Neural cell (in vitro differentiated cells): ENCODE data around the gene NMNAT3. TPM values are rescaled to one million over a fixed set of nuclear protein-coding genes. Genes with fewer than 3 reads are reported as not detected.

Experiments used
- H2AFZ ChIP-seq: fragments of 200-600, 300-800 bp; sonication (generic), shearing (Covaris generic); 2 replicates; pipeline ENCODE4 v1.6.0; 2014; ENCODE audit warnings: low read depth, mild to moderate bottlenecking, antibody characterized with exemption, low read length, moderate library complexity
- H3F3A ChIP-seq: fragments of 200-600 bp; shearing (Covaris generic); 2 replicates; pipeline ENCODE4 v1.6.1; 2016; ENCODE audit warnings: mild to moderate bottlenecking, moderate library complexity, mixed read lengths, antibody characterized with exemption, low read length; ENCODE audit not compliant: insufficient read depth, poor library complexity, severe bottlenecking
- H3K27ac ChIP-seq: fragments of 200-600, 300-800 bp; sonication (generic), shearing (Covaris generic); 2 replicates; pipeline ENCODE4 v1.5.1; 2014; ENCODE audit warnings: mild to moderate bottlenecking, low read length, moderate library complexity
- H3K27me3 ChIP-seq: fragments of 300-800, 200-600 bp; sonication (generic), shearing (Covaris generic); 2 replicates; pipeline ENCODE4 v1.6.0; 2014; ENCODE audit warnings: mild to moderate bottlenecking, low read depth, low read length, moderate library complexity; ENCODE audit not compliant: insufficient read depth
- H3K36me3 ChIP-seq: fragments of 300-800, 200-600 bp; sonication (generic), shearing (Covaris generic); 2 replicates; pipeline ENCODE4 v1.5.1; 2014; ENCODE audit warnings: mild to moderate bottlenecking, antibody characterized with exemption, low read length, moderate library complexity; ENCODE audit not compliant: insufficient read depth
- H3K4me2 ChIP-seq: fragments of 300-800, 200-600 bp; sonication (generic), shearing (Covaris generic); 2 replicates; pipeline ENCODE4 v1.6.0; 2014; ENCODE audit warnings: mild to moderate bottlenecking, low read length
- H3K4me3 ChIP-seq: fragments of 300-800, 200-600 bp; sonication (generic), shearing (Covaris generic); 2 replicates; pipeline ENCODE4 v1.5.1; 2014; ENCODE audit warnings: mild to moderate bottlenecking, low read length, moderate library complexity
- H3K79me2 ChIP-seq: fragments of 200-600 bp; shearing (Covaris generic); replicated peaks from 2 replicates; pipeline ENCODE4 v1.6.0; 2014; ENCODE audit warnings: mild to moderate bottlenecking, low read length, moderate library complexity; ENCODE audit not compliant: insufficient read depth
- H3K9ac ChIP-seq: fragments of 300-800, 200-600 bp; sonication (generic), shearing (Covaris generic); 2 replicates; pipeline ENCODE4 v1.6.1; 2016; ENCODE audit warnings: mild to moderate bottlenecking, low read length, mixed read lengths
- H3K9me2 ChIP-seq: fragments of 200-600 bp; shearing (Covaris generic); 2 replicates; pipeline ENCODE4 v1.6.1; 2016; ENCODE audit warnings: mild to moderate bottlenecking, low read length, mixed read lengths; ENCODE audit not compliant: insufficient read depth
- H3K9me3 ChIP-seq: fragments of 200-600, 300-800 bp; sonication (generic), shearing (Covaris generic); 2 replicates; pipeline ENCODE4 v1.6.1; 2016; ENCODE audit warnings: mild to moderate bottlenecking, mixed run types, low read length, moderate library complexity, mixed read lengths
- H4K20me1 ChIP-seq: fragments of 200-600 bp; shearing (Covaris generic); 2 replicates; pipeline ENCODE4 v1.6.1; 2016; ENCODE audit warnings: mild to moderate bottlenecking, mixed run types; ENCODE audit not compliant: insufficient read depth
- CTCF ChIP-seq: fragments of 450-650 bp; IDR thresholded peaks from 2 replicates; pipeline ENCODE4 v1.5.1; 2014; ENCODE audit warnings: antibody characterized with exemption, mild to moderate bottlenecking, moderate library complexity; ENCODE audit not compliant: poor library complexity, severe bottlenecking
- EP300 ChIP-seq: fragments of 450-650 bp; conservative IDR thresholded peaks from 2 replicates; pipeline ENCODE4 v1.6.1; 2014; ENCODE audit warnings: antibody characterized with exemption, mild to moderate bottlenecking, moderate library complexity; ENCODE audit not compliant: poor library complexity, severe bottlenecking
- EZH2 ChIP-seq: fragments of 200-600, 300-800 bp; shearing (Covaris generic), sonication (generic); IDR thresholded peaks from 2 replicates; pipeline ENCODE4 v1.6.1; 2014; ENCODE audit warnings: antibody characterized with exemption, low read length, borderline replicate concordance, mild to moderate bottlenecking; ENCODE audit not compliant: insufficient read depth, poor library complexity, severe bottlenecking
- MXI1 ChIP-seq: fragments of 450-650 bp; conservative IDR thresholded peaks from 2 replicates; pipeline ENCODE4 v1.6.1; 2014; ENCODE audit warnings: antibody characterized with exemption, mild to moderate bottlenecking; ENCODE audit not compliant: poor library complexity, severe bottlenecking
- POLR2AphosphoS5 ChIP-seq: IDR thresholded peaks from 2 replicates; pipeline ENCODE4 v1.6.1; 2012
- RAD21 ChIP-seq: fragments of 450-650 bp; conservative IDR thresholded peaks from 2 replicates; pipeline ENCODE4 v1.6.1; 2014; ENCODE audit warnings: antibody characterized with exemption, mild to moderate bottlenecking, moderate library complexity
- SMC3 ChIP-seq: fragments of 450-650 bp; conservative IDR thresholded peaks from 2 replicates; pipeline ENCODE4 v1.6.1; 2014; ENCODE audit warnings: antibody characterized with exemption, mild to moderate bottlenecking, moderate library complexity; ENCODE audit not compliant: poor library complexity
- TAF1 ChIP-seq: IDR thresholded peaks from 2 replicates; pipeline ENCODE4 v1.6.1; 2012; ENCODE audit warnings: low read depth
- polyA plus RNA-seq: library from polyadenylated mRNA; depleted of rRNA; stranded (reverse); fragments of >200 nt; gene quantifications from 2 replicates; pipeline ENCODE4 v1.2.3, GENCODE V29; 2014
- TF ChIP-seq, protein P1 (sequence below): IDR thresholded peaks from 2 replicates; pipeline ENCODE4 v1.6.1; 2012; ENCODE audit warnings: borderline replicate concordance

The NMNAT3 gene
- polyA plus RNA-seq, 1 donor from 2014 or later, result 2.3 TPM

DNA sequence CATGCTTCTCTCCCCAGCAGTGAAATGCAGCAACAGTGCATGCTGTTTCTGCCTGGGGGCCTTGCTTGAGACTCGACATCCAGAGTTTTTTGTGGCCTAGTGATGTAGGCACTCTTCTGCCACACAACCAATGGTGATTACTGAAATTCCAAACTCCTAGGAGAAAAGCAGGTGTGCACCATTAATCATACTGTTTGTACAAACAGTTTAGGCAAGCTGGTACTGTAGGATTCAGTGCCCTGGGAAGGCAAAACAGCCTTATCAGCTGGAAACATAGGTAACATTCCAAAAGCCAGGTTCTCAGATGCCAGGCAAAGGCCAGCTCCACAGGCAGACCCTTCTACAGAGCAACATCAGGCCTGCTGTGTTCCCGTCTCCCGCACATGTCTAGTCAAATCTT, 120.7 kb downstream of the NMNAT3 start:
- Histone ChIP-seq H3K4me2 (no peak overlapping the region), H3K27ac (no peak overlapping the region), H4K20me1 (no peaks in the 10 kb centered on the region), H3K4me3 (no peak overlapping the region), H3K79me2 (no peaks in the 10 kb centered on the region), H3K9ac (no peak overlapping the region), H3K27me3 (no peaks in the 10 kb centered on the region), H3K9me3 (no peaks in the 10 kb centered on the region), H2AFZ (no peak overlapping the region), H3F3A (no peaks in the 10 kb centered on the region), H3K36me3 (no peaks in the 10 kb centered on the region), H3K9me2 (no peaks in the 10 kb centered on the region)
- TF ChIP-seq POLR2AphosphoS5, result no peak

GRCh38 chr3:139555249-139555648, 122.5 kb downstream of the NMNAT3 start:
- Histone ChIP-seq H3K27ac (no peak overlapping the region), H3K4me2 (no peak overlapping the region), H3K9me3 (no peaks in the 10 kb centered on the region), H3K4me3 (no peak overlapping the region), H4K20me1 (no peaks in the 10 kb centered on the region), H3K79me2 (no peaks in the 10 kb centered on the region), H3F3A (no peaks in the 10 kb centered on the region), H3K9ac (no peak overlapping the region), H3K36me3 (no peaks in the 10 kb centered on the region), H3K9me2 (no peaks in the 10 kb centered on the region), H3K27me3 (no peaks in the 10 kb centered on the region), H2AFZ (no peak overlapping the region)
- TF ChIP-seq TAF1 (no peak), RAD21 (no peak), POLR2AphosphoS5 (no peak), MXI1 (no peak)

- Histone ChIP-seq H3K27ac (no peak overlapping the region), H3K27me3 (no peaks in the 10 kb centered on the region), H3K9ac (no peak overlapping the region), H3K4me2 (no peak overlapping the region), H3K9me2 (no peaks in the 10 kb centered on the region), H3K4me3 (no peak overlapping the region), H4K20me1 (no peaks in the 10 kb centered on the region), H3K9me3 (no peaks in the 10 kb centered on the region), H3K79me2 (no peaks in the 10 kb centered on the region), H2AFZ (no peak overlapping the region), H3K36me3 (no peaks in the 10 kb centered on the region), H3F3A (no peaks in the 10 kb centered on the region)
- TF ChIP-seq TAF1, result no peak
- no peak for TF ChIP-seq CTCF
- no peak for TF ChIP-seq MXI1
- no peak for TF ChIP-seq RAD21
- TF ChIP-seq EZH2, result no peak
- no peak for TF ChIP-seq EP300
- TF ChIP-seq SMC3, result no peak
- no peak for TF ChIP-seq POLR2AphosphoS5
- TF ChIP-seq, protein P1, sequence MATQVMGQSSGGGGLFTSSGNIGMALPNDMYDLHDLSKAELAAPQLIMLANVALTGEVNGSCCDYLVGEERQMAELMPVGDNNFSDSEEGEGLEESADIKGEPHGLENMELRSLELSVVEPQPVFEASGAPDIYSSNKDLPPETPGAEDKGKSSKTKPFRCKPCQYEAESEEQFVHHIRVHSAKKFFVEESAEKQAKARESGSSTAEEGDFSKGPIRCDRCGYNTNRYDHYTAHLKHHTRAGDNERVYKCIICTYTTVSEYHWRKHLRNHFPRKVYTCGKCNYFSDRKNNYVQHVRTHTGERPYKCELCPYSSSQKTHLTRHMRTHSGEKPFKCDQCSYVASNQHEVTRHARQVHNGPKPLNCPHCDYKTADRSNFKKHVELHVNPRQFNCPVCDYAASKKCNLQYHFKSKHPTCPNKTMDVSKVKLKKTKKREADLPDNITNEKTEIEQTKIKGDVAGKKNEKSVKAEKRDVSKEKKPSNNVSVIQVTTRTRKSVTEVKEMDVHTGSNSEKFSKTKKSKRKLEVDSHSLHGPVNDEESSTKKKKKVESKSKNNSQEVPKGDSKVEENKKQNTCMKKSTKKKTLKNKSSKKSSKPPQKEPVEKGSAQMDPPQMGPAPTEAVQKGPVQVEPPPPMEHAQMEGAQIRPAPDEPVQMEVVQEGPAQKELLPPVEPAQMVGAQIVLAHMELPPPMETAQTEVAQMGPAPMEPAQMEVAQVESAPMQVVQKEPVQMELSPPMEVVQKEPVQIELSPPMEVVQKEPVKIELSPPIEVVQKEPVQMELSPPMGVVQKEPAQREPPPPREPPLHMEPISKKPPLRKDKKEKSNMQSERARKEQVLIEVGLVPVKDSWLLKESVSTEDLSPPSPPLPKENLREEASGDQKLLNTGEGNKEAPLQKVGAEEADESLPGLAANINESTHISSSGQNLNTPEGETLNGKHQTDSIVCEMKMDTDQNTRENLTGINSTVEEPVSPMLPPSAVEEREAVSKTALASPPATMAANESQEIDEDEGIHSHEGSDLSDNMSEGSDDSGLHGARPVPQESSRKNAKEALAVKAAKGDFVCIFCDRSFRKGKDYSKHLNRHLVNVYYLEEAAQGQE, result no peak
Measured at GRCh38 chr3:139554628-139555027, 123.1 kb downstream of the NMNAT3 start.
